ENCODE results near the gene UBAC1.

Gene UBAC1

GRCh38 chr9:136002881-136003280, 41.7 kb upstream of the UBAC1 start:
- Histone ChIP-seq H3K4me1 (ENCODE audit: control insufficient read depth, insufficient read depth, low read length) (peaks cover 9% of the 10 kb centered on the region), H3K36me3 (ENCODE audit: control insufficient read depth, insufficient read depth, low read length) (no peaks in the 10 kb centered on the region), H3K9ac (ENCODE audit: low read length) (no peak overlapping the region), H3K4me3 (ENCODE audit: low read length) (no peak overlapping the region), H3K27ac (ENCODE audit: low read depth, low read length) (no peak overlapping the region), H3K27me3 (ENCODE audit: control insufficient read depth, insufficient read depth, low read length) (no peaks in the 10 kb centered on the region)

GRCh38 chr9:136002215-136002614, 41.0 kb upstream of the UBAC1 start:
- H3K9ac ChIP-seq (ENCODE audit: low read length), result no peak overlapping the region
- H3K27me3 ChIP-seq (ENCODE audit: control insufficient read depth, insufficient read depth, low read length), result no peaks in the 10 kb centered on the region
- H3K4me3 ChIP-seq (ENCODE audit: low read length), result no peak overlapping the region
- peaks cover 6% of the 10 kb centered on the region for H3K4me1 ChIP-seq (ENCODE audit: control insufficient read depth, insufficient read depth, low read length)
- H3K36me3 ChIP-seq (ENCODE audit: control insufficient read depth, insufficient read depth, low read length), result no peaks in the 10 kb centered on the region
- H3K27ac ChIP-seq (ENCODE audit: low read depth, low read length), result no peak overlapping the region

GRCh38 chr9:136001231-136001630, 40.1 kb upstream of the UBAC1 start:
- H3K27ac ChIP-seq (ENCODE audit: low read depth, low read length), result no peak overlapping the region
- H3K9ac ChIP-seq (ENCODE audit: low read length), result no peak overlapping the region
- no peaks in the 10 kb centered on the region for H3K27me3 ChIP-seq (ENCODE audit: control insufficient read depth, insufficient read depth, low read length)
- H3K4me3 ChIP-seq (ENCODE audit: low read length), result no peak overlapping the region
- peaks cover 5% of the 10 kb centered on the region for H3K4me1 ChIP-seq (ENCODE audit: control insufficient read depth, insufficient read depth, low read length)
- no peaks in the 10 kb centered on the region for H3K36me3 ChIP-seq (ENCODE audit: control insufficient read depth, insufficient read depth, low read length)

GRCh38 chr9:135998410-135999071, 37.4 kb upstream of the UBAC1 start:
- Histone ChIP-seq H3K4me1 (ENCODE audit: control insufficient read depth, insufficient read depth, low read length) (peaks cover 4% of the 10 kb centered on the region), H3K36me3 (ENCODE audit: control insufficient read depth, insufficient read depth, low read length) (no peaks in the 10 kb centered on the region), H3K27me3 (ENCODE audit: control insufficient read depth, insufficient read depth, low read length) (no peaks in the 10 kb centered on the region), H3K9ac (ENCODE audit: low read length) (no peak overlapping the region), H3K27ac (ENCODE audit: low read depth, low read length) (no peak overlapping the region), H3K4me3 (ENCODE audit: low read length) (no peak overlapping the region)

- peaks cover 6% of the 10 kb centered on the region for H3K4me1 ChIP-seq (ENCODE audit: control insufficient read depth, insufficient read depth, low read length)
- H3K27ac ChIP-seq (ENCODE audit: low read depth, low read length), result no peak overlapping the region
- no peaks in the 10 kb centered on the region for H3K27me3 ChIP-seq (ENCODE audit: control insufficient read depth, insufficient read depth, low read length)
- no peaks in the 10 kb centered on the region for H3K36me3 ChIP-seq (ENCODE audit: control insufficient read depth, insufficient read depth, low read length)
- H3K4me3 ChIP-seq (ENCODE audit: low read length), result no peak overlapping the region
- no peak overlapping the region for H3K9ac ChIP-seq (ENCODE audit: low read length)
Measured at GRCh38 chr9:135998016-135998380, 36.8 kb upstream of the UBAC1 start.

GRCh38 chr9:135997090-135998015, 36.2 kb upstream of the UBAC1 start:
- Histone ChIP-seq H3K27ac (ENCODE audit: low read depth, low read length) (no peak overlapping the region), H3K9ac (ENCODE audit: low read length) (no peak overlapping the region), H3K36me3 (ENCODE audit: control insufficient read depth, insufficient read depth, low read length) (no peaks in the 10 kb centered on the region), H3K4me3 (ENCODE audit: low read length) (no peak overlapping the region), H3K27me3 (ENCODE audit: control insufficient read depth, insufficient read depth, low read length) (no peaks in the 10 kb centered on the region), H3K4me1 (ENCODE audit: control insufficient read depth, insufficient read depth, low read length) (peaks cover 12% of the 10 kb centered on the region)

- Histone ChIP-seq H3K36me3 (ENCODE audit: control insufficient read depth, insufficient read depth, low read length) (no peaks in the 10 kb centered on the region), H3K9ac (ENCODE audit: low read length) (no peak overlapping the region), H3K4me3 (ENCODE audit: low read length) (no peak overlapping the region), H3K27ac (ENCODE audit: low read depth, low read length) (no peak overlapping the region), H3K27me3 (ENCODE audit: control insufficient read depth, insufficient read depth, low read length) (no peaks in the 10 kb centered on the region), H3K4me1 (ENCODE audit: control insufficient read depth, insufficient read depth, low read length) (peaks cover 16% of the 10 kb centered on the region)
Measured at GRCh38 chr9:135995816-135996215, 34.6 kb upstream of the UBAC1 start.

GRCh38 chr9:135994501-135995192, 33.5 kb upstream of the UBAC1 start:
- H3K36me3 ChIP-seq (ENCODE audit: control insufficient read depth, insufficient read depth, low read length), result no peaks in the 10 kb centered on the region
- no peak overlapping the region for H3K4me3 ChIP-seq (ENCODE audit: low read length)
- peaks cover 16% of the 10 kb centered on the region for H3K4me1 ChIP-seq (ENCODE audit: control insufficient read depth, insufficient read depth, low read length)
- no peak overlapping the region for H3K27ac ChIP-seq (ENCODE audit: low read depth, low read length)
- H3K27me3 ChIP-seq (ENCODE audit: control insufficient read depth, insufficient read depth, low read length), result no peaks in the 10 kb centered on the region
- H3K9ac ChIP-seq (ENCODE audit: low read length), result no peak overlapping the region

- no peaks in the 10 kb centered on the region for H3K36me3 ChIP-seq (ENCODE audit: control insufficient read depth, insufficient read depth, low read length)
- H3K9ac ChIP-seq (ENCODE audit: low read length), result no peak overlapping the region
- peak overlapping the region; percentile 88 for H3K27ac ChIP-seq (ENCODE audit: low read depth, low read length)
- no peak overlapping the region for H3K4me3 ChIP-seq (ENCODE audit: low read length)
- peaks cover 2% of the 10 kb centered on the region for H3K27me3 ChIP-seq (ENCODE audit: control insufficient read depth, insufficient read depth, low read length)
- peaks cover 16% of the 10 kb centered on the region for H3K4me1 ChIP-seq (ENCODE audit: control insufficient read depth, insufficient read depth, low read length)
Measured at GRCh38 chr9:135993765-135994500, 32.8 kb upstream of the UBAC1 start.

- Histone ChIP-seq H3K36me3 (ENCODE audit: control insufficient read depth, insufficient read depth, low read length) (no peaks in the 10 kb centered on the region), H3K9ac (ENCODE audit: low read length) (peak overlapping the region; percentile 30), H3K27me3 (ENCODE audit: control insufficient read depth, insufficient read depth, low read length) (peaks cover 2% of the 10 kb centered on the region), H3K4me1 (ENCODE audit: control insufficient read depth, insufficient read depth, low read length) (peaks cover 16% of the 10 kb centered on the region), H3K4me3 (ENCODE audit: low read length) (peak overlapping the region; percentile 15), H3K27ac (ENCODE audit: low read depth, low read length) (peak overlapping the region; percentile 88)
Measured at GRCh38 chr9:135993409-135993742, 32.2 kb upstream of the UBAC1 start.

GRCh38 chr9:135992486-135993408, 31.6 kb upstream of the UBAC1 start:
- Histone ChIP-seq H3K4me1 (ENCODE audit: control insufficient read depth, insufficient read depth, low read length) (peaks cover 16% of the 10 kb centered on the region), H3K27ac (ENCODE audit: low read depth, low read length) (peak overlapping the region; percentile 88), H3K9ac (ENCODE audit: low read length) (peak overlapping the region; percentile 62), H3K4me3 (ENCODE audit: low read length) (peak overlapping the region; percentile 55), H3K27me3 (ENCODE audit: control insufficient read depth, insufficient read depth, low read length) (peaks cover 2% of the 10 kb centered on the region), H3K36me3 (ENCODE audit: control insufficient read depth, insufficient read depth, low read length) (no peaks in the 10 kb centered on the region)
